ENCODE results near the gene HIPK1.
A peak's percentile ranks its signal among the peaks of the same experiment; 100 is the strongest.

The HIPK1 gene

DNA sequence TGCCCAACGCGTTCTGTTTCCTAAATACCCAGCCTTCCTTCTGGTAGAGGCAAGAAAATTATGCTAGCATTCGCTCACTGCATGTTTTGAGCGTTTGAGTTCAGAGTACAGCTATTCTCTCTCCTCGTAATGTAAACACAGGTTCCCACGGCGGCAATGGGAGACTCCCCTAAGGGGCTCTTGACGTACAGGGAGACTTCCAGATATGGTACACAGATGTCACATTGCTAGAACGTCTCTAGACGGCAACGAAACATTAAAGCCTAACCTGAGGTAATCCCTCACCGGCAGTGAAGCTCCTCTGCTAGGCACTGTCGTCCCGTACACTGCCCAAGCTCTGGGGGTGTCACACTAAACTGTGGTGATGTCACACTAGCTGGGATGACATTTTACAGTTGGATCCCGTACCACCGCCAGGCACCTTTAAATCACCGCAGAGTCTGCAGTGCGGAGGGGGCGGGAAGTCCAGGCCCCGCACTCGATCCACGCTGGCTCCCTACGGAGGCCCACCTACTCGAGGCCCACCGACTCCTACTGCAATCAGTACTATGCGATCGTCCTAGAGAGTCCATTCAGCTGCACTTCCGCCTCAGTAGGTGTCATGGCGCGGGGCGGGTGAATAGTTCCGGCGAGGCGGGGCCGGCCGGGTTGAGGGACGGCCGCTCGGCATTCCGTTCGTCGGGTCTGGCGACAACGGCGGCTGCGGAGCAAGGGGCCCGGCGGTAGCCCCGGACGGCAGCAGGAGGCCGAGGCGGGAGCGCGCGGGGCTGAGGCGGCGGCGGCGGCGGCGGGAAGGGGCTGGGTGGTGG, at the start of gene HIPK1:
HIPK1 (plus strand) TSS at position 384 of the 809 bp plus-strand sequence.
- peak; percentile 82 to 91 for DNase-seq (ENCODE audit: low read depth in 2 of 2)

DNA sequence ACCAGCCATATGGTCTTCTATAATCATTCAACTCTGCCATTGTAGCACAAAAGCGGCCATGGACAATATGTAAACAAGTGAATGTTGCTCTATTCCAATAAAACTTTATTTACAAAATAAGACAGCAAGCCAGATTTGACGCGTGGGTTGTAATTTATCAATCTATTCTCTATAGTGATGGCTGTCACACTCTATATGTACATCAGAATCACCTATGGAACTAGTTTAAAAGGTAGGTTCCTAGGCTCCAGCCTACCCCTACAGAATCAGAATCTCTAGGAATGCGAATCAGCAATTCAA, 49.4 kb upstream of the HIPK1 start:
- DNase-seq (ENCODE audit: low read depth in 2 of 2) = no peak

DNA sequence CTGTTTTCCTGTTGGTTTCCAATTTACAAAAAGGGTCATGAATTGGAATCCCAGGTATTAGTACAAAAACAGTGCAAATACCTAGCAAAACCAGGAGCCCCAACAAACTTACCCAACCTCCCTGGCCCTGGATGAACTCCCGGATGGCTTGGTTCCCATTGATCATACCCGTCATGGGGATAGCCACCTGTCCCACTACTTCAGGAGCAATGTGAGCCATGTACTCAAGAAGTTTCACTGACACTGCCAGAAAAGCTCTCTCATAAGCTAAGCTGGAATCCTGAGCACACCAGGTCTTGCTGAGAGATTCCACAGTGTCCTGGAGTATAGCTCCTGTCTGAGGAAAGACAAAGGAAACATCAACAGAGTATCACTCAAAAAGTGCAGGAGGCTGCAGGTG, 47.5 kb upstream of the HIPK1 start:
- no peak for DNase-seq (ENCODE audit: low read depth in 2 of 2)

DNA sequence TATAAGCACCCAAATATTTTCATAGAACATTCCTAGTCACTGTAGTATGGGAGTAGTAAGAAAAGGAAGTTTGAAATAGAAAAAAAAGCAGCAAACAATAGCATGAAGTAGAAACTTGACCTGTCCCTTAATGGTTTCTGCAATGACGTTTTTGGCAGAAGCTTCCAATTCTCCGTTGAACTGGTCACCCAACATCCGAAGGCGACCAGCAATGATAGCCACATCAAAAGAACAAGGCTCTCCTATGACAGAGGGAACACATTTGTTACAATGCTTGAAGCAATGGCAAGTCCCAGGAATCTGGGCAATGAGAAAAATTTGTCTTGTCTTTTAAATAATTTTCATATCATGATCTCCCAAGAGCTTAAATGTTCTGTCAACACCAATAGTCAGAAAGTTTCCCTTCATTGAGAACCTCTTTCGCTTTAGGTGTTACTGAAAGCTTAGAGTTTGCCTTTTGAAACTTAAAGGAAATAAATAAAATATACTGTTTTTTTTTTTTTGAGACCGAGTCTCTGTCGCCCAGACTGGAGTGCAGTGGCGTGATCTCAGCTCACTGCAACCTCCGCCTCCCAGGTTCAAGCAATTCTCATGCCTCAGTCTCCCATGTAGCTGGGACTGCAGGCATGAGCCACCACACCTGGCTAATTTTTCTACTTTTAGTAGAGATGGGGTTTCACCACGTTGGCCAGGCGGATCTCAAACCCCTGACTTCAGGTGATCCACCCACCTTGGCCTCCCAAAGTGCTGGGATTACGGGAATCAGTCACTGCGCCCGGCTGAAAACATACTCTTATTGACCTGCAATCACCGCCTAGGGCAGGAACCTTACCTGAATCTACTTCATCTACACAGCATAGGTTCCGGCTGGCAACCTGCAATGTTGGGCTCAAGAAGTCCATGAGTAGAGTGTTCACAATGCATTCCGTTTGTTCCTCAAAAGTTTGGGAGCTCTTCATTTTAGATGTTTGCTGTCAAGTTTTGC, 42.4 kb upstream of the HIPK1 start:
- no peak for DNase-seq (ENCODE audit: low read depth in 2 of 2)

DNA sequence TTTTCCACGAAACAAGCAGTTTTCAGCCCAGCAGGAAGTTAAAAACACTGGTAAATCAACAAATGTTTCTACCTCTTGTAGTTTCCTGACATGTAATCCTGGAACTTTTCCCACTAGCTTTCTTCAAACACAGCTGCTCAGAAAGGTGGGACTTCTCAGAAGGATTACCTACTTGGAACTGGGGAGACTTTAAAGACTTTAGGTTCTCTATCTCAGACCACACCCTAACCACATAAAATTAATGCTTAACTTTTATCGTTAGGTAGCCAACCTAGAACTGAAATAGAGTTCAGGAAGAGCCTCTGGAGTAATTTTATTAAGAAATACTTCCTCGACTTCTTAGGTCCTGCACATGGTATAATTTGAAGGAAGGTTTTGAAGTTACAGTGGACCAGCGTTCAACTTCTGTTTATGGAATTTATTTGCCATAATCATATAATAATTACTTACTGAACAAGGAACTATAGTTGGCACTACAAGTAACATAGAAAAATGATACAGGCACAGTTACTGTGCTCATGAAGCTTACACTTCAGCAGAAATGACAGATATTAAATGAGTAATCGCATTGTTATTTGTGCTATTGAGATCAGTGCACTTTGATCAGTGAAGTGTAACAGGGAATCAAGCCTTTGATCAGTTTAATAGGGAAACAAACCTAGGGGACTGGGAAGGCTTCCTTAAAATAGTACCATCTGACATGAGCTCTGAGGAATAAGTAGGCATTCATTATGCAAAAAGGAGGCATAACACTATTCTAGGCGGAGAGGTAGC, 41.5 kb upstream of the HIPK1 start, which contains the start of gene BCL2L15:
BCL2L15 (minus strand) TSS at position 180 of the 774 bp plus-strand sequence. CDS start 206 bp downstream, outside the sequence.
- no peak for DNase-seq (ENCODE audit: low read depth in 2 of 2)

DNA sequence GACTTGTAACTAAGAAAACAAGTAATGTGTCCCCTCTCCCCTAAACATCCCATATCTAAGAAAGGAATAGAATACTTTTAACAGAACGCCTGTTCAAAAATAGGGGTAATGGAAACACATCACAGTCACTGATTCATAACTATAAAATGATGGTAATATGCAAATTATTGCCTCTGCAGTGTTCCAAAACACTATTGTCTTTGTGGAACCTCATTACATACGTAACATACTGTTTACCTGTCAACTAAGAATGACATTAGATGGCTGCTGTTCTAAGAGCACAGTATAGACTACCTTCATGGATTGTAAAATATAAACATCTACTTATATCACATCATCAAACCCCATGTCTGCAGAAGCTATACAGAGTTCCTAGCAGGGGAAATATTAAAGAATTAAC, 38.3 kb upstream of the HIPK1 start:
- no peak for DNase-seq (ENCODE audit: low read depth in 2 of 2)

DNA sequence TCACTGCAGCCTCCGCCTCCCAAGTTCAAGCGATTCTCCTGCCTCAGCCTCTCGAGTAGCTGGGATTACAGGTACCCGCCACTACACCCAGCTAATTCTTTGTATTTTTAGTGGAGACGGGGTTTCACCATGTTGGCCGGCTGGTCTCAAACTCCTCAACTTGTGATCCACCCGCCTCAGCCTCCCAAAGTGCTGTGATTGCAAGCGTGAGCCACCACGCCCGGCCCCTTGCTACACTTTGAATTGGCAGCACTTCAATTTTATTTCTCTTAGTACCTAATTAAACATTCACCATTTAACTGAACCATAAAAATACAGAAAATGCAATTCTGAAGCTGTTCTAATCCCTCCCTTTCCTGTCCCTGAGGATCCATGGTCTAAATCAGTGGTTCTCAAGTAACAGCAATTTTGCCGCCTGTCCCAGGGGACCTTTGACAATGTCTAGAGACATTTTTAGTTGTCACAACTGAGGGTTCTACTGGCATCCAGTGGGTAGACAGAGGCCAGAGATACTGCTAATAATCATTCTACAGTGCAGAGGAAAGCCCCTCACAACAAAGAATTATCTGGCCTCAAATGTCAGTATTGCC, 37.4 kb upstream of the HIPK1 start:
- no peak for DNase-seq (ENCODE audit: low read depth in 2 of 2)

DNA sequence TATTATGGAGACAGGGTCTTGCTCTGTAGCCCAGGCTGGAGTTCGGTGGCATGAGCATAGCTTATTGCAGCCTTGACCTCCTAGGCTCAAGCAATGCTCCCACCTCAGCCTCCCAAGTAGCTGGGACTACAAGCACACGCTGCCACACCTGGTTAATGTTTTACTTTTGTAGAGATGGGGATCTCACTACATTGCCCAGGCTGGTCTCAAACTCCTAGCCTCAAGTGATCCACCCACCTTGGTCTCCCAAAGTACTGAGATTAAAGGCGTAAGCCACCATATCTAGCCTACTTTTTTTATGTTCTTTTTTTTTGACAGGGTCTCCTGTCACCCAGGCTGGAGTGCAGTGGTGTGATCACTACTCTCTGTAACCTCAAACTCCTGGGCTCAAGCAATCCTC, 35.9 kb upstream of the HIPK1 start:
- no peak for DNase-seq (ENCODE audit: low read depth in 2 of 2)

DNA sequence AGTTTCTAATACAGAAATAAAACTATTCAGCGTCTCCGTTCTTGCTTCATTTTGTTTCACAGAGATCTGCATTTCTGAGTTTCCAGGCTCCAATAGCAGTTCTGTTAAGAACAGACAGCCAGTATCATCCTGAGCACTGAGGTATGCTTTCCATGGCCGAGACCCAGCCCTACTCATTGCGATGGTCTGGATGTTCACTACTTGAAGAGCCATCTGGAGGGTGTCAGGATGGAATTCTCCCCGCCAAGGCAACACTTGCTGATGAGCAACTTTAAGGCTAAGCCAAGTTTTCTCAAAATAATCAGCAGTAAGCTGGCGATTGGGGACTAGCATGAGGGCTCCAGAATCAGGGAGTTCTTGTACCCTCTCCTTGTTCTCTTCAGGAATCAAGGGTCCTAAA, 34.0 kb upstream of the HIPK1 start:
- no peak for DNase-seq (ENCODE audit: low read depth in 2 of 2)

DNA sequence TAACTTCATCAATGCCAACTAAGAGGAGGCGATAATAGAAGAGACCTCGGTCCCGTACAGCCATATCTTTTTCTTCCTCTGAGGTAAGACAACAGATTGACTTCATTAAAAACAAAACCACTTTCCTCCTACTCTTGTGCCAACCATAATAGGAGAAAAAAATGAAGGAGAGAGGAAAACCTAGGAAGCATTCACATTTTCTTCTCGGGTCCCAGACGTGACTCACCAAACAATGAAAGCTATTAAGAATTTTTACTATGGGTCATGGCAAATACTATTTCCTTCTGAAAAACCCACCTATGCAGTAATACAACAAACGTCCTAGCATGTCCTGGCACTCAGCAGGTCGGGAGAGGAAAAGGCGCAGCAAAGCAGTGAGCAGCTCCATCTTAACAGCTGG, 33.2 kb upstream of the HIPK1 start:
- no peak for DNase-seq (ENCODE audit: low read depth in 2 of 2)

DNA sequence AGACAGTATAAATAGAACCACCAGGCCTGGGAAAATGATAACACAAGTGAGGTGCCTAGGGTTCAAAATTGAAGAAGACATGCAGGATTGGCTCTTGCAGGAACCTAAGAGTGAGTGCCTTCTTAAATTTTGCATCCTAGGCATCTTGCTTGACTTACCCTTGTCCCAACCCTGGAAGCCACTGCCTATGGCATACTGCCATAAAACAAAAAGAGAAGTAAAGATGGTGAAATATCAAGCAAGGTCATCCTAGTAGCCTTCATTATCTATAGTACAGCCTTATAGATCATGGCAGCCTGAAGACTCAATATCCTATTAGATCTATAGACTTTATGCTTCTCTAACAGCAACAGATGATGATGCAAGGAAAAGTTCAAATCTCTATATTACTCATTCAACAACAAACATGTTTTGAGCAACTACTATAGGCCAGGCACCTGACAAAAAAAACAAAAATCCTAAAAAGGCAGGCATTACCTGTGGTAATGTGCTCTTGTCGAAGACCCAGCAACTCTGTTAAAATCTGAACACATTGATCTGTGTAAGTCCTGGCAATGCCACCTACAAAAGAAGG, 30.8 kb upstream of the HIPK1 start:
- no peak for DNase-seq (ENCODE audit: low read depth in 2 of 2)

DNA sequence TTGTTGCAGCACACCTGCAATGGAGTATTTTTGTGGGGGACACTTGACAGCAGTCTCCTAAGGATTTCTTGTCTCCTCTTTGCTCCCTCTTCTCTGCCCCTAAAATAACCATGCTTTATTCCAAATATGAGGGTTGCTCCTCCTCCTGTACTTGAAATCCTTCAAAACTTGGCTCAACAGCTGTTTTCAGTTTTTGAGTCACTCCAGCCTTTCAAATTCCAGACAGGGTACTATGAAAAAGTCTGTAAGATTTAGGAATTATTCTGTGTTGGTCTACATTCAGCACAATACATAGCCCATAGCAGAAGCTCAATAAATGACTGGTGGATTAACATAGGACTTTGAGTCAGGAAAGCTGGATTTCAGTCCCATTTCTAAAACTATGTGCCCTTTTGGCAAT, 30.0 kb upstream of the HIPK1 start:
- DNase-seq (ENCODE audit: low read depth in 2 of 2) = no peak

DNA sequence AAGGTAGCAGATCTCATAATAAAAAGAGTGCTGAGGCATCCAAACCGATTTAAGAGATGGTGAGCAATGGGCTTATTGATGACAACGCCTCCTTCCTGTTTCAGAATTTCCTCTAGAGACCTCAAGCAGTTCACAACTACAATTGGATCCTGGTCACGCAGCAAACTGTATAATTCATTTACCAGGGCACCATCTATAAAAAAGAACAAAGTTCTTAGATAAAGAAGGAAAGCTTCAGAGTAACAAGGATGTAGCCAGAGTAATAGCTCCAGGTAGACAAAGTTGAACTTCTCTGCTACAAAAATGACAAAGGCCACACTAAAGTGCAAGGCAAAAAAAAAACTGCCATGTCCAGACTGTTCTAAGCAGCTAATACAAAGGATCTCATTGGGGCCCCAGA, 27.9 kb upstream of the HIPK1 start:
- no peak for DNase-seq (ENCODE audit: low read depth in 2 of 2)

DNA sequence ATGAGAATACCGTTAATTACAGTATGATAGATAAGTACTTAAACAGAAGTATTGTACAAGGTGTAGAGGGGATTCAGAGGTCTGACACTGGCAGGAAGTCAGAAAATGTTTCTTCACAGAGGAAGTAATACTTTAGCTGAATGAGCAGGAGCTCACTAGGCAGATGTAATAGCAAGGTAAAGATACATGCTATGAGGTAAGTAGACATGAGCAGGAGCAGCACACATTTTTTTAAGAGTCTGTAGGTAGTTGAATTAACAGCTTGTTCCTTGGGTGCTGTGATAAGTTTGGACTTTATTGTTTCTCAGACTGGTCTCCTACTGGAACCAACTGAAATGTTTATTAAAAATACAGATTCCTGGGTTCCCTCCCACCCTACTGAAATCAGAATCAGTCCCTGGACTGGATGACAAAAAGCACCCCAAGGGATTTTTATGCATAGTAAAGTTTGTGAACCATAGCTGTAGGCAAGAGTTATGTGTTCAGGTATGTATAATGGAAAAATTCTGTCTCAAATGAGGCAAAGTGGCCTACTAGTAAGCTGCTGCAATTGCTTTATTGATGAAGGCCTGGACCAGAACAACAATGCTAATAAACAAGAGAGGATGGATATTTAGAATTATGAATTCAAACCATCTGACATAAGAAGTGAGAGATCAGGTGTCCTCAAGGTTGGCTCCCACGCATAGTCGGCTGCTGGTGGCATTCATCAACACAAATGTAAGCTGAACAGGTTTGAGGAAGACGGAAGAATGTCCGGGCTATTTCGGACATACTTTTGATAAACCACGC, 25.4 kb upstream of the HIPK1 start:
- DNase-seq (ENCODE audit: low read depth in 2 of 2) = no peak

DNA sequence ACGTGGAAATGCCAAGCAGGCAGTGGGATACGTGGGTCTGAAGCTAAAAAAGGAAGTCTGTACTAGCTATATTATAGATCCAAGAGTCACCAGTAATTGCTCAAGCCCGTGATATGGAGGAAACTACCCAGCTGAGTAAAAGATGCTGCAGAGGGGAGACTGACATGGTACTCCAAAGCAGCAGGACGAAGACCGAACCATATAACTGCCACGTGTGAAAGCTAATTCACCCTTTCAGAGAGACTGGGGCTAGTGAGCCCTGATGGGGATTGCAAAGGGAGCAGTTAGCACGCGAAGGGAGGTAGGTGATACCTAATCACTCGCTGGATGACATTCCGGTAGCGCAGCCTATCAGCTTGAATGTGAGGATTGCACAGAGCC, 24.8 kb upstream of the HIPK1 start:
- no peak for DNase-seq (ENCODE audit: low read depth in 2 of 2)

DNA sequence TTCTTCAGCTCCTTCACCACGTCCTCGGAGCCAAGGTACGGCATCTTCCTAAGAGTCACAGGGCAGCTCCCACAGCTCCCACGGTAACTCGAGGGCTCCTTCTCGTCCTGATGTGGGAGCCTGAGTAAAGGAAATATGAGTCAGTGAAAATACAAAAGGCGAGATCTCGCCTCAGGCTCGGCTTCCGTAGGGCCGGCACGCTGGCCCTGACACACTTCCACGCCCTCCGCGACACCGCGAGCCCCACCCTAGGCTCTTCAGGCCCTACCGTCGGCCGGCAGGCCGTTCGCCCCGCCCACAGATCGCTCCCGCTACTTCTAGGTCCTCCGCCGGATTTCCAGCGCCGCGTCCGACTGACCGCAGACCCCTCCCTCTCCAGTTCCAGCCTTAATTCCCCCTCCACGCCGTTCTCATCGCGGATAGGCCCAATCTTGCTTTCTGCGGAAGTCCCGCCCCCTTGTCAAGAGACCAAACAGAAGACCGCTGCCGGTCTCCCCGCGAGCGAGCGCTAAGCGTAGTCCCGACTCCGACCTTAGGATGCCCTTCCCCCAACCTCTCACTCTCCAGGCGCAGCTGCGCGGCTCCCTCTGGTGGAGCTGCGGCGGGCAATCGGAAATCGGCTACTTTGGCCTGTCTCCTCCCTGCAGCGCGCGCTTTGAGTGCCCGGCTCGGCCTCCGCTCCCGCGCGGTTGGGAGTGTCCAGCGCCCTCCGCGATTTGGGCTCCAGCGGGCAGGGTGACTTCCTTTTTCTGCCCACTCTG, 24.3 kb upstream of the HIPK1 start, which contains the start of the genes AP4B1 and DCLRE1B:
AP4B1 (minus strand) TSS at position 126 of the 761 bp plus-strand sequence; CDS start at position 44, 82 bp downstream.
DCLRE1B (plus strand) TSS at position 653 of the 761 bp plus-strand sequence. CDS start 261 bp downstream, outside the sequence.
- peak; percentile 97 to 98 for DNase-seq (ENCODE audit: low read depth in 2 of 2)

DNA sequence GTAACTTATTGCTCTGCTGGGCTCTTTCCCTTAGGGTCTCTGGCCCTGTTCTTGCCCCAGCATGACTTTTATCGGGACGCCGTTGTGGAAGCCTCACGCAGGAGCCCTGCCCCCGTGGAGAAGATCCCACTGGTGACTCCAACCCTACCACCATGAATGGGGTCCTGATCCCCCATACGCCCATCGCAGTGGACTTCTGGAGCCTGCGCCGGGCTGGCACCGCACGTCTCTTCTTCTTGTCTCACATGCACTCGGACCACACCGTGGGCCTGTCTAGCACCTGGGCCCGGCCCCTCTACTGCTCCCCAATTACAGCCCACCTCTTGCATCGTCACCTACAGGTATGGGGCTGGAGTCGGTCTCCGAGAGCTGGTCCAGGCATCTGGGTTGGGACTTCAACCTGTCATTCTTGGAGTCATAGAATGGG, 23.7 kb upstream of the HIPK1 start:
- DNase-seq (ENCODE audit: low read depth in 2 of 2) = peak; percentile 2 to 10

DNA sequence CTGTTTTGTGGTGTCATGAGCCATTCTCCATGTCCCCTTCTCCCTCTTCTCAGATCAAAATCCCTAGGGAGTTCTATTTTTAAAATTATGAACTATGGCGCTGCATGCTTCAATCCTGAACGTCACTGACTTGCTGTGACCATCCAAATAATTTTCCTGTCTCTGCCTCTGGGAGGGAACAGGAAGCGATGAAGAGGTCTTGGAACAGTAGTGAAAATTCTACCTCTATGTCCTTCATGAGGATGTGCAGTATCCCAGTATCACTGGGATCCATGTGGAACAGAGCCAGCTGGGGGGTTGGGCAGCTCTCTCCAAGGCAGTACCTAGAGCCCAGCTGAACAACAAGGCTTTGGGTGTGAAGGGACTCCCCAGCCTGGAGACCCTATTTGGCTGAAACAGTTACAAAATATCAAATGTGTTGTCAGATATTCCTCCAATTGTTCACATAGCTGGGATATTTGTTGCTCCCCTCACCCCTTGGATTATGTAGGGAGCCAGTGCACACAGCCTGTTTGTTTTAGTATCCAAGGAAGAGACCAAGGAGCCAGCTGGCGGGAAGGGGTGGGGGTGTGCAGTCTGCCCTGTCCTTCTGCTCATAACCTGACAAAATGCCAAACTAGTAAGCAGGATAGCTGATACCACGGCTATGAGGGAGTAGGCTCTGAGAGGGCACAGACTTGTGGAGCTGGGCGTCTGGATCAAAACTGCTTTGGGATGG, 16.4 kb upstream of the HIPK1 start:
- DNase-seq (ENCODE audit: low read depth in 2 of 2) = no peak

DNA sequence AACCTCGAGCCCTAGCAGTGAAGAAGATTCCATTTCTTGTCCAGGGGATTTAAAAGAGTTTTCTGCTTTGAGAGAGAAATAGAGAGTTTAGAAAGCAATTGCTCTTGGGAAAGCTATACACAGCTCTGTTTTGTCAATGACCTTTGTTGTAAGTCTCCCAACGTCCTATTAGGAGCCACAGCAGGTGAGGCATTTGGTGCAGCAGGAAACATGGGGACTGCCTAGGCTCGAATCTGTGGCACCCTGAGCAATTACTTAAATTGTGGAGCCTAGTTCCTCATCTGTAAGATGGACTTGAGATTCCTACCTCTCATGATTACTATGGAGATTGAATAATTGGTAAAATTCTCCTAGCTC, 15.8 kb upstream of the HIPK1 start:
- no peak for DNase-seq (ENCODE audit: low read depth in 2 of 2)

Measured in stimulated activated CD4-positive, alpha-beta T cell treated with anti-CD3 and anti-CD28 coated beads, Interleukin-15, amount 100 ng/mL, for 48 hours (primary cell).